ENCODE data around the gene CLMP.
"Not testable (repeated sequence)": the region's sequence is repeated elsewhere in the genome, so short reads cannot be mapped to it uniquely, and the experiment has no call there.

CLMP gene

DNA sequence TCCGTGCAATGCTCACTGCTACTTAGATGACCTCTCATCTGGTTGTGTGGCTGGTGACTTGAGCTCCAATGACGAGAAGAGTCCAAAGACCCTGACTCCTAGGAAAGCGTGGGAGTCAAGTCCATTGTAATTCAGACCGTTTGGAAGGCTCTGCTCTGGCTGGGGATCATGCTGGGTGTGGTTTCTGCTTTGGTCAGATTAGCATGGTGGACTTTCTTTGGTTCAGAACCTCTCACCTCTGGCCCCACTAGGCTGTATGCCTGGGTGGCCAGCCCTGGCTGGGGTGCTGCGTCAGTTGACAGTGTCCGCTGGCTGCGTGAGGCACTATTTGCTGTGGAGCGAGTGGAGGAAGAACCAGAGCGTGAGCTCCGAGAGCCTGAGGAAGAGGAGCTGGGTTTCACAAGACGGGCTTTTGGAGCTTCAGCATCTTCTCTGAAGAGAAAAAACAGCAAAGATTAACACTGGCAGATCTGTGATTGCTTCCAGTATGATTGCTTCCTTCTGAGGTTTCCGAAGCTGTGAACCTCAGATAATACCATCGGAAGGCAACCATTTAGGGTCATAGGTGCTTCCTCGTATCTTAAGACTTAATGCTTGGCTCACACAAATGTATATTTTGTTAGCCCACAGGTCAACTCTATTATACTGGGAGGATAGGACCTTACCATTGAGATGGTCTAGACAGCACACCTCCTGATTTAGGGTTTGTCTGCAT, 121.5 kb downstream of the CLMP start:
- DNase-seq: no peak

DNA sequence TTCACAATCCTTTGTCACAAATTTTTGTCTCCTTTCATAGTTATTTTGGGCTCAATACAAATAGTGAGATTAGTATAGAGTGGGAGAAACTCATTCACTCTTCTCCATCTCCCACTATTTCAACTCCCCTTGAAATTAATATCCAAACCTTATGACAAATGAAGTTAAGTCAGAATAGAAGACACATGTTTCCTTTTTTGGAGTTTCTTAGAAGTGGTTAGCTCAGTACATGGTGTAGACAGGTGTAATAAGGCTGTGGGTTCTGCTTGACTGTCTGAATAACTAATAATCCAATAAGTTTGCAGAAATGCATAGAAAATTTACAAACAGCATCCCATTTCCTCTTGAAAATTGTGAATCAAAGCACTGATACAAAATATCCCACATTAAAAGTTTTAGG, 122.3 kb downstream of the CLMP start:
- no peak for DNase-seq

- DNase-seq: no peak
These were observed 122.7 kb downstream of the CLMP start for GRCh38 chr11:123072332-123072761.

DNA sequence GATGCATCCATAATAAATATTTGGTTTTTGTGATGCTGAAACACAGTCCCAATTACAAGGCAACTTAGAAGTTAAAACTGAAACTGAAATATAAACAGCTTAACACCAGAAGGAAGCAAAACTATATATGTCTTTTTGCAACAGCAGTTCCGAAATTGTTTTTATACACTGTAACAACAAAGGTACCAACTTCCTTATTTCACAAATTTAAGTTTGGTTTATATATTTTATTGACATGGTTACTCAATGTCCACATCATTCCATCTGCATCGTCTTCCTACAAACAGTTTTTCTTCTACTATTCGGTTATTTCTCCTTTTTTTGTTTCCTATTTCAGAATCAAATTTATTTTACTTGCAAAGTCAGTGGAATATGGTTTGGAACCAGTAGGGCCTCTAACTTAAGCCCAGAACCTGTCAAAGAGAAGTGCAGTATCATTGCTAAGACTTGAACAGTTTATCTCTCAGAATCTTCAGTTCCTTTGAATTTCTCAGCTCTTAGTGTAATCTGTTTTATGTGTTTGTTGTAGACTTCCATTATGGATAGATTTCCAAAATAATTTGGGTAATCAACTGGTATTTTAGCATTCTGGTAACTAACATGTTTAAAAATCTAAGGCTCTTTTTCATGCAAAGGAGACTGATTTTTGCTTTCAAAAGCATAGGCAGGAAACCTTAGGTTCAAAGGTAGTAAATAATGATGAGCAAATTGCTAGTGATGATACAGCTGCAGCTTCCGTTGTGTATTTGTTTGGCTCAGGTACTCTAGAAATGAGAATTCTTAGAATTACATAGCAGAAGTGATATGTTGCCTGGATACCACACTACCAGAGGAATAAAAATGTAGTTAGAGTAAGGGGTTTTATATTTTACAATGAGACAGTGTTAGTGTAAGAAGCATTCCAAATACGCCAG, 124.9 kb downstream of the CLMP start:
- DNase-seq: no peak

GRCh38 chr11:123065621-123066020, 129.4 kb downstream of the CLMP start:
- DNase-seq: no peak

- no peak for DNase-seq
These were observed 131.0 kb downstream of the CLMP start for GRCh38 chr11:123063826-123064657.

- no peak for DNase-seq
These were observed 131.9 kb downstream of the CLMP start for GRCh38 chr11:123062892-123063825.

- peak; percentile 99 for DNase-seq
These were observed 132.7 kb downstream of the CLMP start for GRCh38 chr11:123062158-123062891.

DNA sequence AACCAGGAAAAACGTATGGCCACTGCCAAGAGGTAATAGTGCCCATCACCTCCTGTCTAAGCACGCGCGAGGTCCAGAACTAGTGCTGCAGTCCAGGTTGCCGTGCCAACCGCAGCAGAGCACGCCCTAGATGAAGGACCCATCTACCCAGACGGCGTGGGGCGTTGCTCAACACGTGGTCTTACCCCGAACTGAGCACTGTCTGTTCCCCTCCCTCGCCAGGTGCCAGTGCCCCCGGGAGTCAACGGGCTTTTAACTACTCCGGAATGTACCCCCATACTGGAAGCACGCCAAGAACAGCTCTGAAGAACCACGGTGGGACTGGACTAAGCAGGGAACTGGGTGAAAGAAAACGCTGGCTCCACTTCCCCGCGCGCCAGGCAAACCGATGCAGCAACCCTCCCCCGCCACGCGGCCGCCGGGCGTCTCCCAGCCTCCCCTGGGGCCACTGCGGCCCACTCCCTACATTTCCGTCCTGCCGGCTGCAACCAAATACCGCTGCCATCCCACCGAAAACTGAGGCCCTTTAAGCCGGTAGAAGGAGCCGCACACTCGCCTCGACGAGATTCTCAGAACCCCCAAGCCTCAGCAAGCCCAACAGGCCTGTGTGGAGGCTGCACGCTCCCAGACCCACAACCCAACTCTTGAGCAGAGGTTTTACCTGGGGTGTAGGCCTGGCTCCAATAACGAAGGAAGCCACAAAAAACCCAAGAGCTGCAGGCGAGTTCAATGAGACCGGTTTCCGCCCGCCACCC, 133.5 kb downstream of the CLMP start, which contains the start of gene HSPA8:
TSS of gene HSPA8 (minus strand) at position 734 of the 755 bp plus-strand sequence. CDS start 812 bp downstream, outside the sequence.
- DNase-seq: peak; percentile 70

DNA sequence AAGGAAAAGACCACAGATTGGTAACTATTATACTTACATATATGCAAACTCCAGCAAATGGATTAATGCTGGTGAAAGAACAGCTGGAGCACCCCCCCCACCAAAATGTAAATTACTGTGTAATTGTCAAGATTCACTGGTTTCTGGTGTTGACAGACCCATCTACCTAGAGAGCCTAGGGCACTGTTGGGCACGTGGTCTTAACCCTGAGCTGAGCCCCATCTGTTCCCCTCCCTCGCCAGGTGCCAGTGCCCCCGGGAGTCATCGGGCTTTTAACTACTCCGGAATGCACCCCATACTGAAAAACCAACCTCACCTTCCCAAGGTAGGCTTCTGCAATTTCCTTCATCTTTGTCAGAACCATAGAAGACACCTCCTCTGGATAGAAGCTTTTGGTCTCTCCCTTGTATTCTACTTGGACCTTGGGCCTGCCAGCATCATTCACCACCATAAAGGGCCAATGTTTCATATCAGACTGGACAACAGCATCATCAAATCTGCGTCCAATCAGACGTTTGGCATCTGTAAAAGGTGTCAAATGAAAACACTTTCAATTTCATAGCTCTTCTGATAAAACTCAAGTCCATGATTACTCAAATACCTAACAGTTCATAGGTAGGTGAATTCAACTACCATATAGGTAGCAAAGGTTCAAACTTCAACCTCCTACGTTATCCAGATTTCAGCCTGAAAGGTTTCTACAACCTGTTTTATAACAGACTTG, 134.6 kb downstream of the CLMP start:
- no peak for DNase-seq

DNA sequence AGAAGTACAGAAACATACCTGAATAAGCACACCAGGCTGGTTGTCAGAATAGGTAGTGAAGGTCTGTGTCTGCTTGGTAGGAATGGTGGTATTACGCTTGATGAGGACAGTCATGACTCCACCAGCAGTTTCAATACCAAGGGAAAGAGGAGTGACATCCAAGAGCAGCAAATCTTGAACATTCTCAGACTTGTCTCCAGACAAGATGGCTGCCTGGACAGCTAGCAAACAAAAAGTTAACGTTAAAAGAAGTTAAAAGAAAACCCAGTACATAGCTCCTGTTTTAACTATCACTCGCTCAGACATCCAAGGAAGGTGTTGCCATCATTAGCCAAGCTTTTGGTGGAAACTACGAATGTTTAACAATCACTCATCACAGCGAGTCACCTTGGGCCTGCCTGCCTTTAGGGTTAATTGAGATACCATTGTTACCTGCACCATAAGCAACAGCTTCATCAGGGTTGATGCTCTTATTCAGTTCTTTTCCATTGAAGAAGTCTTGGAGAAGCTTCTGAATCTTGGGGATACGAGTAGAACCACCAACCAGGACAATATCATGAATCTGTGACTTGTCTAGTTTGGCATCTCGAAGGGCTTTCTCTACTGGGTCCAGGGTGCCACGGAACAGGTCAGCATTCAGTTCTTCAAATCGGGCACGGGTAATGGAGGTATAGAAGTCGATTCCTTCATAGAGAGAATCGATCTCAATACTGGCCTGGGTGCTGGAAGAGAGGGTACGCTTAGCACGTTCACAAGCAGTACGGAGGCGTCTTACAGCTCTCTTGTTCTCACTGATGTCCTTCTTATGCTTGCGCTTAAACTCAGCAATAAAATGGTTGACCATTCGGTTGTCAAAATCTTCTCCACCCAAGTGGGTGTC, 135.8 kb downstream of the CLMP start:
- DNase-seq: not testable (repeated sequence)

GRCh38 chr11:123057661-123058305, 137.3 kb downstream of the CLMP start:
- DNase-seq: no peak

DNA sequence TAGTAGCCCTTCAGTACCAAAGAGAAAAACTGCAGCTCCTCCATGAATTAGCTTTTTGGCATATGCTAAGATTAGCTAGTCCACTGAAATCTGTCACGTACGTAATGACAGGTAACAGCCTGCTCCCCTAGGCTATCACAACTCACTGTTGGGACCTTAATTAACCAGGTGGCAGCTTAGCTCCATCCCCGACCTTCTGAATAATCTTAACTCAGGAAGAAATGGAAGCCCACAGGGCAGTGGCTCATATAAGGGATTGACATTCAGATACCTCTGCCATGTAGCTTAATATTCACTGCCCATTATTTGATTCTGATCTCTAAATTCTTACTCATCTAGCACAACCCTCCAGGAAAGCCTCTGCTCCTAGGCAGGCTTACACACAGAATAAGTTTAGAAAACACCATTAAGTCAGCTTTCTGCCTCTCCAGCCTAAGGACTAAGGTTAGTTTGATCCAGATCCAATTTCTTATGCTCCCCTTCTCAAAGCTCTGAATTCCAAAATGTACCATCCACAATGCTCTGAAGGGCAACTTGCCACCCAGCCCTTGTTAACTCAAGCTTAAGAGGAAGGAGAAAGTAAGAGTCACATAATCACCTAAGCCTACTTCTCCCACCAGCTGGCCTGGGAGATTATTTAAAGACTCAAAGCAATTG, 138.1 kb downstream of the CLMP start:
- no peak for DNase-seq

DNA sequence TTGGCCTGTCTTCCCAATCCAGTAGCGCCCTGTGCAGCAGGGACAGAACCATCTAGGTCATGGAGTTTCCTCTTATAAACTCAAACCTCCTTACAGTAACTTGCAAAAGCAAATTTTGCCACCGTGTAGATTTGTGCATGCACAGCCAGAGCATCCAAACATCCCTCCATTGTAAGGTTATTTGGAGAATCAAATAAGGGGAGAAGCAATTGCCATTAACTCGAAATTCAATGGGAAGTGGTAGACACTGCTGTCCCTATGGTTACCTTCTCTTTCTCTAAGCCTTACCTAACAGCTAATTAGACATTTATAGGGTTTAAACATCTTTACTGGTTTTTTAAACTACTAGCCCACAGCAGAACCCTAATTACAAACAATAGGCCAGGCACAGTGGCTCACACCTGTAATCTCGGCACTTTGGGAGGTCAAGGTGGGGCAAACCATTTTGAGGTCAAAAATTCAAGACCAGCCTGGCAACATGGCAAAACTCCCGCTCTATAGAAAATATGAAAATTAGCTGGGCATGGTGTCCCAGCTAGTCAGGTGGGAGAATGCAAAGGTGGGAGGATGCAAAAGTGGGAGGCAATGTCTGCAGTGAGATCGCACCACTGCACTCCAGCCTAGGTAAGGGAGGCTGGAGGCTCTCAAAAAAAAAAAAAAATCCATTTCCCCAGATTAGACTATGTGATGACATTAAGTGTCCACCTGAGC, 139.7 kb downstream of the CLMP start:
- DNase-seq: no peak

GRCh38 chr11:123054301-123055065, 140.6 kb downstream of the CLMP start:
- no peak for DNase-seq
